GM19463 (cell line): ENCODE measurements around the gene AGBL1.

Source experiments
- ATAC-seq: cut with Tn5 transposase; IDR thresholded peaks from one replicate; pipeline ENCODE4 v1.9.1; 2021; ENCODE audit warnings: mild to moderate bottlenecking, moderate library complexity; ENCODE audit not compliant: unreplicated experiment

AGBL1 gene

GRCh38 chr15:86624261-86625036 is 544.8 kb downstream of the AGBL1 start:
- peak; percentile 77 for ATAC-seq

- no peak for ATAC-seq
Measured at GRCh38 chr15:86629409-86630356, 550.0 kb downstream of the AGBL1 start.

GRCh38 chr15:86630946-86631345 is 551.3 kb downstream of the AGBL1 start:
- no peak for ATAC-seq

- no peak for ATAC-seq
Measured at GRCh38 chr15:86634146-86634545, 554.5 kb downstream of the AGBL1 start.

GRCh38 chr15:86634992-86635638 is 555.4 kb downstream of the AGBL1 start:
- ATAC-seq: no peak

GRCh38 chr15:86644339-86644738 is 564.7 kb downstream of the AGBL1 start:
- ATAC-seq: no peak

GRCh38 chr15:86645925-86646500 is 566.3 kb downstream of the AGBL1 start:
- ATAC-seq: no peak

GRCh38 chr15:86647810-86648440 is 568.3 kb downstream of the AGBL1 start:
- no peak for ATAC-seq

- no peak for ATAC-seq
Measured at GRCh38 chr15:86649277-86649676, 569.6 kb downstream of the AGBL1 start.

- ATAC-seq: no peak
Measured at GRCh38 chr15:86650094-86650493, 570.4 kb downstream of the AGBL1 start.

GRCh38 chr15:86653344-86654197 is 573.9 kb downstream of the AGBL1 start:
- ATAC-seq: no peak

- no peak for ATAC-seq
Measured at GRCh38 chr15:86654501-86654900, 574.8 kb downstream of the AGBL1 start.

- ATAC-seq: no peak
Measured at GRCh38 chr15:86657305-86657704, 577.6 kb downstream of the AGBL1 start.

GRCh38 chr15:86659724-86660411 is 580.2 kb downstream of the AGBL1 start:
- no peak for ATAC-seq

- no peak for ATAC-seq
Measured at GRCh38 chr15:86661580-86661979, 581.9 kb downstream of the AGBL1 start.

GRCh38 chr15:86663304-86663703 is 583.6 kb downstream of the AGBL1 start:
- ATAC-seq: no peak

- no peak for ATAC-seq
Measured at GRCh38 chr15:86663979-86664378, 584.3 kb downstream of the AGBL1 start.

GRCh38 chr15:86664581-86664980 is 584.9 kb downstream of the AGBL1 start:
- ATAC-seq: no peak

- no peak for ATAC-seq
Measured at GRCh38 chr15:86676002-86676401, 596.3 kb downstream of the AGBL1 start.
